Kidney (tissue), 14 donors: ENCODE measurements around the gene SLC9A3. TPM values are rescaled to one million over a fixed set of nuclear protein-coding genes. Genes with fewer than 3 reads are reported as not detected.

Source experiments
- DNase-seq, 5 donors: peaks; one replicate each; pipeline ENCODE4 v3.0.0-alpha.2; 2013 to 2020
- FAIRE-seq: peaks from 2 replicates; lab custom pipeline; 2012; peaks lifted over from hg19 to GRCh38; lab: Jason Lieb, UNC
- H3K27ac ChIP-seq, 2 donors: one replicate each; pipeline ENCODE4 v1.7.0; 2013; ENCODE audit warnings: low read depth in 2 of 2, low read length in 2 of 2, inconsistent platforms in 1 of 2
- H3K27me3 ChIP-seq: one replicate; pipeline ENCODE4 v1.7.1; 2013; ENCODE audit warnings: low read length, inconsistent platforms; ENCODE audit not compliant: control insufficient read depth, insufficient read depth
- H3K36me3 ChIP-seq, 3 donors: one replicate each; pipeline versions ENCODE4 v1.7.0 to v1.7.1; 2013; ENCODE audit warnings: low read length in 3 of 3, control low read depth in 1 of 3, inconsistent platforms in 1 of 3; ENCODE audit not compliant: insufficient read depth in 3 of 3, control insufficient read depth in 2 of 3
- H3K4me1 ChIP-seq, 3 donors: one replicate each; pipeline versions ENCODE4 v1.7.0 to v1.7.1; 2013; ENCODE audit warnings: low read length in 3 of 3, inconsistent platforms in 1 of 3, low read depth in 1 of 3; ENCODE audit not compliant: control insufficient read depth in 2 of 3, insufficient read depth in 2 of 3
- H3K4me3 ChIP-seq, 3 donors: one replicate each; pipeline versions ENCODE4 v1.7.0 to v1.8.1; 2013; ENCODE audit warnings: low read length in 3 of 3, control low read depth in 1 of 3, inconsistent platforms in 1 of 3
- H3K9ac ChIP-seq, 3 donors: one replicate each; pipeline versions ENCODE4 v1.7.0 to v1.7.1; 2013; ENCODE audit warnings: low read length in 3 of 3, control low read depth in 1 of 3, inconsistent platforms in 1 of 3
- H3K9me3 ChIP-seq, 3 donors: one replicate each; pipeline versions ENCODE4 v1.7.0 to v1.7.1; 2013; ENCODE audit warnings: low read length in 3 of 3, control low read depth in 1 of 3, inconsistent platforms in 1 of 3; ENCODE audit not compliant: control insufficient read depth in 2 of 3, insufficient read depth in 1 of 3
- CTCF ChIP-seq: IDR thresholded peaks from 3 replicates; pipeline ENCODE4 v1.5.1; 2012; ENCODE audit warnings: mild to moderate bottlenecking, moderate library complexity, borderline replicate concordance; ENCODE audit not compliant: insufficient read depth; ENCODE audit errors: extremely low read depth
- intact Hi-C: fragments of 100-400 bp; cut with DNase I; formaldehyde crosslinking; loops from one replicate; pipeline ENCODE4 v1.11.1; 2022
- polyA plus RNA-seq: library from polyadenylated mRNA; stranded (reverse); fragments of 350-450 nt; fragmentation: Illumina TruSeq; extraction: RNeasy Lipid Tissue Mini Kit (QIAGEN cat#74804); gene quantifications from one replicate; pipeline ENCODE4 v1.2.3, GENCODE V29; 2014; ENCODE audit warnings: low read depth, low replicate concordance; ENCODE audit not compliant: insufficient read depth
- total RNA-seq: library from RNA; stranded (reverse); fragmentation: NEBNext Ultra II Directional; extraction: Animal tissue kit (Norgen Biotek cat#: 25700); gene quantifications from one replicate; pipeline ENCODE4 v1.2.1, GENCODE V29; 2021
- donor health status: control.
- donor health status: control.
- donor health status: control.
- donor health status: control.
- donor health status: control.
- donor health status: DM: yes; HTN: yes; CAD: no.
- donor health status: Normal renal cell carcinoma (clear cell type).

SLC9A3 gene
- total and polyA plus RNA-seq, 2 donors from 2014 or later = 10.5 to 36.9 TPM

- FAIRE-seq (no peak), DNase-seq (no peak)
- intact Hi-C loops = no loop called here
- no peak overlapping the region for H3K9ac ChIP-seq
- no peaks in the 10 kb centered on the region for H3K27me3 ChIP-seq
- H3K9me3 ChIP-seq = no peaks in the 10 kb centered on the region
- no peak for TF ChIP-seq CTCF
- H3K27ac ChIP-seq = no peak overlapping the region
- H3K4me1 ChIP-seq = no peaks in the 10 kb centered on the region
- no peaks in the 10 kb centered on the region for H3K36me3 ChIP-seq
- no peak overlapping the region for H3K4me3 ChIP-seq
Observed at GRCh38 chr5:492314-492893, 31.8 kb downstream of the SLC9A3 start.

- Histone ChIP-seq H3K36me3 (no peaks in the 10 kb centered on the region), H3K27me3 (no peaks in the 10 kb centered on the region), H3K4me3 (no peak overlapping the region), H3K4me1 (no peaks in the 10 kb centered on the region), H3K9me3 (no peaks in the 10 kb centered on the region), H3K9ac (no peak overlapping the region), H3K27ac (no peak overlapping the region)
- FAIRE-seq = no peak
- DNase-seq = no peak
- TF ChIP-seq CTCF = no peak
- intact Hi-C loops = no loop called here
Observed at GRCh38 chr5:491856-492155, 32.4 kb downstream of the SLC9A3 start.

- Histone ChIP-seq H3K36me3 (no peaks in the 10 kb centered on the region), H3K9me3 (no peaks in the 10 kb centered on the region), H3K9ac (no peak overlapping the region), H3K27ac (no peak overlapping the region), H3K4me1 (no peaks in the 10 kb centered on the region), H3K27me3 (no peaks in the 10 kb centered on the region), H3K4me3 (no peak overlapping the region)
- intact Hi-C loops = no loop called here
- TF ChIP-seq CTCF = no peak
- DNase-seq = no peak
- FAIRE-seq = no peak
Observed at GRCh38 chr5:491119-491855, 33.0 kb downstream of the SLC9A3 start.
